Spleen (tissue), 11 donors: ENCODE results near the gene GMDS. TPM values are rescaled to one million over a fixed set of nuclear protein-coding genes. Genes with fewer than 3 reads are reported as not detected.

ENCODE experiments used
- DNase-seq: peaks from one replicate; pipeline ENCODE4 v3.0.0-alpha.2; 2020
- H3K27ac ChIP-seq, 8 donors: fragments of 200-600 bp; sonication (generic) in 7 of 8; 1 replicate in 4 of 8; 2 replicates in 4 of 8; pipeline versions ENCODE4 v1.5.0 to v1.8.0; 2016 to 2021; ENCODE audit warnings: inconsistent platforms in 4 of 8, mild to moderate bottlenecking in 4 of 8, moderate library complexity in 1 of 8
- H3K27me3 ChIP-seq, 7 donors: fragments of 200-600 bp; sonication (generic) in 6 of 7; replicated peaks in 1 of 7; 1 replicate in 4 of 7; 2 replicates in 3 of 7; pipeline versions ENCODE4 v1.5.0 to v1.8.0; 2016 to 2021; ENCODE audit warnings: inconsistent platforms in 3 of 7, mild to moderate bottlenecking in 1 of 7
- H3K36me3 ChIP-seq, 6 donors: fragments of 200-600 bp; sonication (generic) in 5 of 6; 1 replicate in 4 of 6; 2 replicates in 2 of 6; pipeline versions ENCODE4 v1.5.0 to v1.8.0; 2016 to 2021; ENCODE audit warnings: inconsistent platforms in 2 of 6
- H3K4me1 ChIP-seq, 6 donors: fragments of 200-600 bp; sonication (generic) in 5 of 6; 1 replicate in 3 of 6; 2 replicates in 3 of 6; pipeline versions ENCODE4 v1.5.0 to v1.8.0; 2016 to 2021; ENCODE audit warnings: inconsistent platforms in 3 of 6
- H3K4me3 ChIP-seq, 8 donors: fragments of 200-600 bp; sonication (generic) in 7 of 8; 1 replicate in 4 of 8; 2 replicates in 4 of 8; pipeline versions ENCODE4 v1.5.0 to v1.8.0; 2016 to 2021; ENCODE audit warnings: inconsistent platforms in 4 of 8, mild to moderate bottlenecking in 4 of 8, moderate library complexity in 2 of 8
- H3K9me3 ChIP-seq, 8 donors: fragments of 200-600 bp; sonication (generic) in 7 of 8; 1 replicate in 4 of 8; 2 replicates in 4 of 8; pipeline versions ENCODE4 v1.5.0 to v1.8.0; 2016 to 2021; ENCODE audit warnings: inconsistent platforms in 4 of 8
- CTCF ChIP-seq, 11 experiments: fragments of 200-600 bp in 7 of 11; fragments of 450-650 bp in 4 of 11; sonication (generic) in 4 of 11; IDR thresholded peaks in 8 of 11; conservative IDR thresholded peaks in 3 of 11; 1 replicate in 7 of 11; 2 replicates in 4 of 11; pipeline versions ENCODE4 v1.4.0 to v1.8.0; 2016 to 2021; ENCODE audit warnings: antibody characterized with exemption in 11 of 11, inconsistent platforms in 4 of 11, mild to moderate bottlenecking in 1 of 11
- POLR2A ChIP-seq, 3 donors: fragments of 450-650 bp; IDR thresholded peaks; one replicate each; pipeline ENCODE4 v1.5.1; 2017; ENCODE audit warnings: antibody characterized with exemption in 3 of 3, mild to moderate bottlenecking in 1 of 3
- POLR2AphosphoS5 ChIP-seq, 3 donors: sonication (generic); formaldehyde crosslinking; IDR thresholded peaks; one replicate each; pipeline ENCODE4 v1.5.1; 2017; ENCODE audit warnings: antibody characterized with exemption in 3 of 3
- WGBS, 5 donors: extraction: QIAGEN DNeasy Blood & Tissue Kit in 3 of 5; methylation state at CpG; one replicate each; pipeline versions ENCODE4 v1.1.5 to v1.1.7; 2013 to 2018; 5-methylcytosine and 5-hydroxymethylcytosine counted together
- intact Hi-C: fragments of 100-400 bp; cut with DNase I; formaldehyde crosslinking; loops from one replicate; pipeline ENCODE4 v1.15.0; 2023; ENCODE audit warnings: low total_unique reads
- polyA plus RNA-seq, 3 donors: library from polyadenylated mRNA; stranded (reverse); fragments of 200-250 nt; gene quantifications; one replicate each; pipeline ENCODE4 v1.2.1, GENCODE V29; 2013
- total RNA-seq, 7 donors: library from RNA; depleted of rRNA in 3 of 7; stranded (reverse); fragments of >200 nt in 3 of 7; fragmentation: NEBNext Ultra II Directional in 4 of 7; extraction: Animal tissue kit (Norgen Biotek cat#: 25700) in 4 of 7; gene quantifications; one replicate each; pipeline versions ENCODE4 v1.1.0 to v1.2.1, GENCODE V29; 2016 to 2021
- donor health status: healthy with polysubstance abuse.
- donor health status: DM: no; HTN: no; CAD: no; lungs with moderate emphysema.
- donor health status: DM: no; HTN: no; CAD: no.
- donor health status: Bipolar disorder and iron deficiency.
- donor health status: healthy.
- donor health status: DM: no; HTN: no; CAD: no.
- donor health status: DM: yes; HTN: yes; CAD: no.

The GMDS gene
- total and polyA plus RNA-seq, 10 donors = 9.1 to 30.8 (median 17.7) TPM

GRCh38 chr6:2188397-2188796 lies 57.0 kb downstream of the GMDS start:
- Histone ChIP-seq H3K9me3 (peaks cover 0 to 3% (median 0%) of the 10 kb centered on the region in 8 donors), H3K36me3 (no peaks in the 10 kb centered on the region), H3K4me3 (no peak overlapping the region), H3K4me1 (no peaks in the 10 kb centered on the region), H3K27me3 (no peaks in the 10 kb centered on the region), H3K27ac (no peak overlapping the region)
- 93 to 98% (median 96%) methylated on average over 5 of the region's 5 CpGs for WGBS, 5 donors
- TF ChIP-seq CTCF (IDR thresholded peaks at IDR 0.05 in 8 of 11, conservative IDR thresholded peaks at IDR 0.05 in 3 of 11) (no peak), POLR2A (IDR thresholded peaks at IDR 0.05) (no peak), POLR2AphosphoS5 (IDR thresholded peaks at IDR 0.05) (no peak)
- DNase-seq = no peak
- intact Hi-C loops = no loop called here

GRCh38 chr6:2187826-2188225 lies 57.6 kb downstream of the GMDS start:
- no peak overlapping the region for H3K27ac ChIP-seq
- whole genome bisulfite sequencing, 5 donors = 69 to 80% (median 76%) methylated on average over 3 of the region's 3 CpGs
- intact Hi-C loops = no loop called here
- no peak for DNase-seq
- H3K9me3 ChIP-seq = peaks cover 0 to 3% (median 0%) of the 10 kb centered on the region in 8 donors
- TF ChIP-seq POLR2A (IDR thresholded peaks at IDR 0.05) = no peak
- TF ChIP-seq POLR2AphosphoS5 (IDR thresholded peaks at IDR 0.05) = no peak
- TF ChIP-seq CTCF (IDR thresholded peaks at IDR 0.05 in 8 of 11, conservative IDR thresholded peaks at IDR 0.05 in 3 of 11) = no peak
- H3K27me3 ChIP-seq = no peaks in the 10 kb centered on the region
- H3K36me3 ChIP-seq = no peaks in the 10 kb centered on the region
- H3K4me1 ChIP-seq = no peaks in the 10 kb centered on the region
- no peak overlapping the region for H3K4me3 ChIP-seq

GRCh38 chr6:2186516-2186915 lies 58.9 kb downstream of the GMDS start:
- TF ChIP-seq POLR2AphosphoS5 (IDR thresholded peaks at IDR 0.05) (no peak), POLR2A (IDR thresholded peaks at IDR 0.05) (no peak), CTCF (IDR thresholded peaks at IDR 0.05 in 8 of 11, conservative IDR thresholded peaks at IDR 0.05 in 3 of 11) (no peak)
- Histone ChIP-seq H3K27ac (no peak overlapping the region), H3K27me3 (no peaks in the 10 kb centered on the region), H3K36me3 (no peaks in the 10 kb centered on the region), H3K9me3 (no peaks in the 10 kb centered on the region), H3K4me3 (no peak overlapping the region), H3K4me1 (no peaks in the 10 kb centered on the region)
- intact Hi-C loops = no loop called here
- no peak for DNase-seq
- 76 to 81% (median 79%) methylated on average over 4 of the region's 4 CpGs for WGBS, 5 donors

DNA sequence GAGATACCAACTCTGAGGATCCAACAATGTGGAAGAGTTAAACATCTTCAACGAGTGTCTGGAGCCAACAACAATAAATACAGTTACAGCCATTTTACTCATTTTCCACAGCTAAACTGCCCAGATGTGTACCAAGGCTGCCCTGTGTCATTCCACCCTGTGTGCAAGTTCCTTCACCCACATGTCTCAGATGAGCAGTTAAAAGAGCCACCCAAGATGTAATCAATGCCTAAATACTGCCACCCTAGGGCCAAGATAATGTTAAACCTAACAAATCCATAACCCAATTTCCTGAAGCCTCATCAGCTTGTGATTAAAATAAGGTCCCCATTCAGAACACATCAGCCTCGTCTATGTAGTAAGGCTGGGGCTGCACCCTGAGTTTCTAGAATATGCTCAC lies 59.9 kb downstream of the GMDS start:
- intact Hi-C loops = no loop called here
- Histone ChIP-seq H3K27ac (no peak overlapping the region), H3K9me3 (no peaks in the 10 kb centered on the region), H3K4me1 (no peaks in the 10 kb centered on the region), H3K27me3 (no peaks in the 10 kb centered on the region), H3K4me3 (no peak overlapping the region), H3K36me3 (no peaks in the 10 kb centered on the region)
- TF ChIP-seq CTCF (IDR thresholded peaks at IDR 0.05 in 8 of 11, conservative IDR thresholded peaks at IDR 0.05 in 3 of 11) = no peak
- no peak for TF ChIP-seq POLR2A (IDR thresholded peaks at IDR 0.05)
- TF ChIP-seq POLR2AphosphoS5 (IDR thresholded peaks at IDR 0.05) = no peak
- DNase-seq = no peak
- 88 to 92% (median 91%) methylated on average over 2 of the region's 2 CpGs for WGBS, 5 donors
